K562 (cell line): ENCODE data around the gene SGCB.

Experiments
- MCM7 ChIP-seq, 2 experiments: fragments of 450-650 bp; IDR thresholded peaks; 2 replicates each; pipeline ENCODE4 v1.6.1; 2016 to 2018
- PCBP1 ChIP-seq: fragments of 200-400 bp; formaldehyde crosslinking; IDR thresholded peaks from 2 replicates; pipeline ENCODE4 v1.6.1; 2018; ENCODE audit warnings: mild to moderate bottlenecking, low read depth, low read length; ENCODE audit not compliant: poor library complexity, severe bottlenecking
- RBM15 ChIP-seq: fragments of 200-400 bp; formaldehyde crosslinking; IDR thresholded peaks from 2 replicates; pipeline ENCODE4 v1.6.1; 2018; ENCODE audit warnings: mild to moderate bottlenecking, low read length, moderate library complexity; ENCODE audit not compliant: insufficient read depth
- SIN3A ChIP-seq, 2 experiments: fragments of 150-350 bp in 1 of 2; IDR thresholded peaks; 2 replicates each; pipeline ENCODE4 v1.6.1; 2011 to 2016; ENCODE audit warnings: borderline replicate concordance in 2 of 2, low read depth in 2 of 2, low read length in 2 of 2, mild to moderate bottlenecking in 2 of 2, moderate library complexity in 2 of 2; ENCODE audit not compliant: control insufficient read depth in 1 of 2
- ZKSCAN8 ChIP-seq: fragments of 200-800 bp; sonication (Bioruptor generic); IDR thresholded peaks from 2 replicates; pipeline ENCODE4 v1.6.1; 2016; ENCODE audit warnings: missing genetic modification characterization, missing compliant biosample characterization
- ZNF174 ChIP-seq: fragments of 250-450 bp; sonication (Bioruptor Pico); IDR thresholded peaks from 2 replicates; pipeline ENCODE4 v1.4.0; 2020; ENCODE audit warnings: mild to moderate bottlenecking
- TF ChIP-seq, protein P1 (sequence below), 2 experiments: fragments of 450-650 bp in 1 of 2; IDR thresholded peaks; 2 replicates each; pipeline ENCODE4 v1.6.1; 2011 to 2017; ENCODE audit warnings: low read depth in 2 of 2, antibody characterized with exemption in 1 of 2, borderline replicate concordance in 1 of 2, low read length in 1 of 2, mild to moderate bottlenecking in 1 of 2, mixed read lengths in 1 of 2; ENCODE audit not compliant: control insufficient read depth in 1 of 2

DNA sequence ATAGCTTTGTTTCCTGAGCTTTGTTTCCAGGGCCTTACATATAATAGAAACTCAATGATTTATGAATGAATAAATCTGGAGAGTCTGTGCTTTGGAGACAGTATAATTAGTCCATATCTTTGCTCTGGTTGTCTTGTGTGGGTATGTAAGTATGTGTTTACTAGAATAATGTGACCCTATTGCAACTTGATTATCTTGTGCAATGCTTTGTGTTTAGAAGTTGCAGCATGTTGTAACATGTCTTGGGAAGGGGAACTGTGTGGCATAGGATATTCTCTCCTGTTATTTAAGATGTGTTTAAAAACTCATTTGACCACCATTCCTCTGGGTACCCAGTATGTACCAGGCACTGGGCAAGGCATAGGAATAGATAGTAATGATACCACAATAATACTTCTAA is 19.1 kb upstream of the SGCB start:
- no peak for TF ChIP-seq PCBP1
- TF ChIP-seq RBM15, result no peak
- no peak for TF ChIP-seq ZNF174 (CRISPR knock-in tag)
- no peak for TF ChIP-seq ZKSCAN8 (CRISPR knock-in tag)
- no peak for TF ChIP-seq MCM7 (IDR thresholded peaks at IDR 0.05)
- TF ChIP-seq, protein P1, sequence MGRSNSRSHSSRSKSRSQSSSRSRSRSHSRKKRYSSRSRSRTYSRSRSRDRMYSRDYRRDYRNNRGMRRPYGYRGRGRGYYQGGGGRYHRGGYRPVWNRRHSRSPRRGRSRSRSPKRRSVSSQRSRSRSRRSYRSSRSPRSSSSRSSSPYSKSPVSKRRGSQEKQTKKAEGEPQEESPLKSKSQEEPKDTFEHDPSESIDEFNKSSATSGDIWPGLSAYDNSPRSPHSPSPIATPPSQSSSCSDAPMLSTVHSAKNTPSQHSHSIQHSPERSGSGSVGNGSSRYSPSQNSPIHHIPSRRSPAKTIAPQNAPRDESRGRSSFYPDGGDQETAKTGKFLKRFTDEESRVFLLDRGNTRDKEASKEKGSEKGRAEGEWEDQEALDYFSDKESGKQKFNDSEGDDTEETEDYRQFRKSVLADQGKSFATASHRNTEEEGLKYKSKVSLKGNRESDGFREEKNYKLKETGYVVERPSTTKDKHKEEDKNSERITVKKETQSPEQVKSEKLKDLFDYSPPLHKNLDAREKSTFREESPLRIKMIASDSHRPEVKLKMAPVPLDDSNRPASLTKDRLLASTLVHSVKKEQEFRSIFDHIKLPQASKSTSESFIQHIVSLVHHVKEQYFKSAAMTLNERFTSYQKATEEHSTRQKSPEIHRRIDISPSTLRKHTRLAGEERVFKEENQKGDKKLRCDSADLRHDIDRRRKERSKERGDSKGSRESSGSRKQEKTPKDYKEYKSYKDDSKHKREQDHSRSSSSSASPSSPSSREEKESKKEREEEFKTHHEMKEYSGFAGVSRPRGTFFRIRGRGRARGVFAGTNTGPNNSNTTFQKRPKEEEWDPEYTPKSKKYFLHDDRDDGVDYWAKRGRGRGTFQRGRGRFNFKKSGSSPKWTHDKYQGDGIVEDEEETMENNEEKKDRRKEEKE (IDR thresholded peaks at IDR 0.05; ENCODE audit: borderline replicate concordance in 1 of 2, control insufficient read depth in 1 of 2, low read depth in 2 of 2, low read length in 1 of 2), result no peak
- no peak for TF ChIP-seq SIN3A (IDR thresholded peaks at IDR 0.05; ENCODE audit: borderline replicate concordance in 2 of 2, control insufficient read depth in 1 of 2, low read depth in 2 of 2, low read length in 2 of 2)
